Measurements from ENCODE around the gene PPP2R3C.
A peak's percentile ranks its signal among the peaks of the same experiment; 100 is the strongest.
"Not testable (repeated sequence)": the region's sequence is repeated elsewhere in the genome, so short reads cannot be mapped to it uniquely, and the experiment has no call there.

Gene PPP2R3C

GRCh38 chr14:35050652-35051051 lies 71.1 kb downstream of the PPP2R3C start:
- no peak for DNase-seq

DNA sequence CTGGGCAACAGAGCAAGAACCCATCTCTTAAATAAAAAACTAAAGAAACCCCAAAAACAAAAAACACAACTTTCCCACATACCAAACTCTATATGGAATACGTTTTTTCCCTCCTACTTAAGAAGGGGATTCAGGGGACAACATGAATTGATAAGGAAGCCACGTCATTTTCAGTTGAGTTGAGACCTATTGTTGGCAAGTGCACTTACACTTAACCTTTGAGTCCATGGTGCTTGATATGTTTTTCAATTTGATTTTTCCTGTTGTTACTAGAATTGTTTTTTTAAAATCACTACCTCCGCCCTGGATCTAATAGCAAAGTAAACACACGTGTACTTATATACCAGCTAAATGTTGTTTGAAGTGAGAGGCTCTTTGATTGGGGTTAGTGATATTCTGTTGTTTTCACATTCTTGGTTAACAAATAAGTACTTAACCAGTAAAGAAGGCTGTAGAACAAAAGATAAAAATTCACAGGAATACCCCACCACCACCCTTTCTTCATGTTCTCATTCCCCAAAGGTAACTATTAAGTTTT lies 73.7 kb downstream of the PPP2R3C start:
- no peak for DNase-seq

GRCh38 chr14:35046751-35047536 lies 74.8 kb downstream of the PPP2R3C start:
- no peak for DNase-seq

DNA sequence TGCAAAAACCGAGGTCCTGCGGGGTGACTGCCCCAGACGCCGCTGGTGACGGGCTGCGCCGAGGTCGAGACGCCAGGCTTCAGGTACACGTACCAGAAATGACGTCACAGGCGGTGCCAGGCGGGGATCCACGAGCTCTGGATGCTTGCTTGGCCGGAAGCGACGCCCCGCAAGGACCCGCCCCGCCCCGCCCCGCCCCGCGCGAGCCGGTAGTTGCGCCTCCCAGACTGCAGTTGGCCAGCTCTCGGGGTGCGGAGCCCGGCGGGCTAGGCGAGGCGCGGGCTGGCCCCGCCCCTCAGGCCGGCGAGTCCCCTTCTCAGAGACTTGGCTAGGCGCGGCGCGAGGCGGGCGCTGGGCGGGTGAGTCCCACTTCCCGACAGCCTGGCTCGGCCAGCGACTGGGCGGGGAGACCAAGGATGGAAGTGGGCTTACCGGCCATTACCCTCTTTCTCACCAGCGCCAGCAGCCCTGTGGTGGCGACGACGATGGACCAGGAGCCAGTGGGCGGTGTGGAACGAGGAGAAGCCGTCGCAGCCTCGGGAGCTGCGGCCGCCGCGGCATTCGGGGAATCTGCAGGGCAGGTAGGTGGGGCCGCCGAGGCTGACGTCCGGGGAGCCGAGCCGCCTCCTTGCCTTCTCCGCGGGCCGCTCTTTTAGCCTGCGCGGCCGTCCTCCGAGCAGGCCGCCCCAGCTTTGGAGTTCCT lies 75.6 kb downstream of the PPP2R3C start, which contains the start of gene FAM177A1:
Gene FAM177A1 (plus strand): TSS at position 225 of the 703 bp plus-strand sequence. CDS start 192 bp downstream, at position 417.
- DNase-seq = peak; percentile 93

DNA sequence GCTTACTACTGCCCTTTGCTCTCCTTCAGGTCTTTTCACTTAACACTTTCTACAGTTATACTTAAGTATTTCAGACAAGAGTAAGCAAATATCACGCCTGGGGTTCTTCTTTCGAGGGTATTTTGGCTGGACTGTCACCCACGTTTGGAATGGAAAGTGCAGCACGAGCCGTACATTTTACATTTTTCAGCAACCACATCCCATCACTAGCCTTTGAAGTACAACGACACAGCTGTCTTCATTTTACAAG lies 76.1 kb downstream of the PPP2R3C start:
- no peak for DNase-seq

- no peak for DNase-seq
These were observed 76.6 kb downstream of the PPP2R3C start for GRCh38 chr14:35044939-35045797.

DNA sequence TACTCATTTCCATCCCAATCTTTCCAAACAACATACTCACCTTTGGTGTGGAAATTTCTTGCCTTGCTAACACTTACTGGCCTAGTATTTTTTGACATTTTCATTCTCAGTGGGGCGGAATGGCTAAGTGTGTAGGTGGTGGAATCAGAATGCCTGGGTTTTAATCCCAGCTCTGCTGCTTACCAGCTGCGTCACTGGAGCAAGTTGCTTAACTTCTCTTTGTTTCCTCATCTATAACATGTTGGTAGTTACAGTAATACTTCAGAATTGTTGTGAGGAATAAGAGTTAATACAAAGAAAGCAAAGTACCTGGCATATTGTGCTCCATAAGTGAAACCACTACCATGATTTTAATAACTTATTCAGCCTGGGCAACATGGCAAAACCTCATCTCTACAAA lies 78.7 kb downstream of the PPP2R3C start:
- no peak for DNase-seq

DNA sequence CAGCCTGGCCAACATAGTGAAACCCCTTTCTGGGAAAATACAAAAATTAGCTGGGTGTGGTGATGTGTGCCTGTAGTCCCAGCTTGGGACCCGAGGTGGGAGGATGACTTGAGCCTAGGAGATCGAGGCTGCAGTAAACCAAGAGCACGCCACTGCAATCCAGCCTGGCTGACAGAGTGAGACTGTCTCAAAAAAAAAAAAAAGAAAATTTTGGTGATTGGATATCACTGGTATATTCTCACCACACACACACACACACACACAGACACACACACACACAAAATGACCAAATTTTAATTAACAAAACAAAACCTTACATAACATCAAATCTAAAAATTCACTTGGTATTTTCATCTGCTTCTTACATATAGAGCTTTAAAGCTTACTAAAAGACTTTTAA lies 79.2 kb downstream of the PPP2R3C start:
- no peak for DNase-seq

DNA sequence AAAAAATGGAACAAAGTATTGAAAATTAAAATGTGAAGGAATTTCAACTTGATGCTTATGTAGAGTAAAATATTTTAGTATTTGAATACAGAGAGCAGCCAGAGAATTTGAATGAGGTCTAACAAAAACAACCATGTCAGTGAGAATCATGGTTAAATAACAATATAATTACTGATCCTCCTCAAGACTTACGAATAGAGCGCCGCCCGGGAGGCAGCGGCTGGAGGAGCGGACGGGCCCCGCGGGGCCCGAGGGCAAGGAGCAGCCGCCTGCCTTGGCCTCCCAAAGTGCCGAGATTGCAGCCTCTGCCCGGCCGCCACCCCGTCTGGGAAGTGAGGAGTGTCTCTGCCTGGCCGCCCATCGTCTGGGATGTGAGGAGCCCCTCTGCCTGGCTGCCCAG lies 83.5 kb downstream of the PPP2R3C start:
- DNase-seq = not testable (repeated sequence)
